Naive thymus-derived CD8-positive, alpha-beta T cell (primary cell): Measurements from ENCODE around the gene DRP2. TPM values are rescaled to one million over a fixed set of nuclear protein-coding genes. Genes with fewer than 3 reads are reported as not detected.
"Not testable (repeated sequence)": the region's sequence is repeated elsewhere in the genome, so short reads cannot be mapped to it uniquely, and the experiment has no call there.

ENCODE experiments used
- ATAC-seq, 2 donors: fragments of 150-1000 bp; cut with Tn5 transposase in 1 of 2; sonication (Bioruptor Pico), chemical (Tn5 transposase) in 1 of 2; 1 replicate in 1 of 2; 2 replicates in 1 of 2; pipeline ENCODE4 v1.10.0; 2021; ENCODE audit warnings: mild to moderate bottlenecking in 2 of 2, moderate library complexity in 2 of 2
- POLR2A ChIA-PET: fragments of 350-600 bp; sonication (Branson Sonifier 250); formaldehyde crosslinking; loops from one replicate; lab custom pipeline; 2021; ENCODE audit warnings: antibody characterized with exemption; lab: Charles Lee
- DNase-seq, 10 donors: peaks; one replicate each; pipeline versions ENCODE4 v3.0.0 to v3.0.0-alpha.2; 2020 to 2022
- H3K27ac Mint-ChIP-seq, 10 donors: one replicate each; pipeline ENCODE4 v1.8.0; 2020 to 2022; ENCODE audit warnings: mild to moderate bottlenecking in 10 of 10, mixed read lengths in 10 of 10, moderate library complexity in 4 of 10, inconsistent platforms in 1 of 10
- H3K27me3 Mint-ChIP-seq, 5 donors: one replicate each; pipeline ENCODE4 v1.8.0; 2021 to 2022; ENCODE audit warnings: mixed read lengths in 5 of 5
- H3K36me3 Mint-ChIP-seq, 3 donors: one replicate each; pipeline ENCODE4 v1.8.0; 2020 to 2022; ENCODE audit warnings: mixed read lengths in 3 of 3, mild to moderate bottlenecking in 2 of 3, inconsistent platforms in 1 of 3
- H3K4me1 Mint-ChIP-seq, 4 donors: one replicate each; pipeline ENCODE4 v1.8.0; 2021 to 2022; ENCODE audit warnings: mixed read lengths in 4 of 4
- H3K4me3 Mint-ChIP-seq, 10 donors: one replicate each; pipeline ENCODE4 v1.8.0; 2020 to 2022; ENCODE audit warnings: mild to moderate bottlenecking in 10 of 10, mixed read lengths in 10 of 10, moderate library complexity in 6 of 10, inconsistent platforms in 1 of 10
- H3K9me3 Mint-ChIP-seq, 9 donors: one replicate each; pipeline ENCODE4 v1.8.0; 2020 to 2022; ENCODE audit warnings: mixed read lengths in 9 of 9, mild to moderate bottlenecking in 3 of 9, inconsistent platforms in 1 of 9, moderate library complexity in 1 of 9
- polyA plus RNA-seq, 3 donors: library from polyadenylated mRNA; unstranded; fragments of 300-500 nt; fragmentation: Illumina TruSeq; gene quantifications; one replicate each; pipeline ENCODE4 v1.2.3, GENCODE V29; 2021
- total RNA-seq, 8 experiments: library from RNA in 2 of 8; stranded (reverse) in 2 of 8; gene quantifications; one replicate each; pipeline ENCODE4 v1.2.3 and lab custom pipeline; 2021 to 2026

DRP2 gene
- total and polyA plus RNA-seq, 5 experiments from 2014 or later: 0.05 TPM; not detected in 4

GRCh38 chrX:101257448-101258258 lies 38.1 kb downstream of the DRP2 start:
- H3K4me1 Mint-ChIP-seq: peaks cover 7 to 38% (median 15%) of the 10 kb centered on the region in 4 donors
- H3K27ac Mint-ChIP-seq: peak overlapping the region in 9 of 10 donors; percentile 36 to 91 (median 71)
- POLR2A ChIA-PET: interaction anchor here (0.7 kb wide), 1 partner anchor 235 kb away, joined by 6 read pairs; no protein-coding TSS in a partner anchor
- no peaks in the 10 kb centered on the region for H3K27me3 Mint-ChIP-seq
- ATAC-seq: peak in 1 of 2 donors; percentile 56
- no peaks in the 10 kb centered on the region for H3K36me3 Mint-ChIP-seq
- peak in 2 of 10 donors; percentile 3 to 18 for DNase-seq
- no peaks in the 10 kb centered on the region for H3K9me3 Mint-ChIP-seq
- peak overlapping the region in 3 of 10 donors; percentile 33 to 49 (median 43) for H3K4me3 Mint-ChIP-seq

DNA sequence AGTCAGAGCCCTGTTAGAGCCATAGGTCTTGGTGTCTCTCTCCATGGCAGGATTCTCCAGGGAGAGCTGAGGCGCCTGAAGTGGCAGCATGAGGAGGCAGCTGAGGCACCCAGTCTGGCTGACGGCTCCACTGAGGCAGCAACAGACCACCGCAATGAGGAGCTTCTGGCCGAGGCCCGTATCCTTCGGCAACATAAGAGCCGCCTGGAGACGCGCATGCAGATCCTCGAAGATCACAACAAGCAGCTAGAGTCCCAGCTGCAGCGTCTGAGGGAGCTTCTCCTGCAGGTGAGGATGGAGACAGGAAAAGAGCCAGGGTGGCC lies 38.6 kb downstream of the DRP2 start:
- Mint-ChIP-seq H3K27ac (peak overlapping the region in 5 of 10 donors; percentile 34 to 71 (median 53)), H3K27me3 (no peaks in the 10 kb centered on the region), H3K4me3 (peak overlapping the region in 1 of 10 donors; percentile 49), H3K4me1 (peaks cover 7 to 38% (median 15%) of the 10 kb centered on the region in 4 donors), H3K36me3 (no peaks in the 10 kb centered on the region), H3K9me3 (no peaks in the 10 kb centered on the region)
- ATAC-seq: no peak
- DNase-seq: peak in 1 of 10 donors; percentile 5
- POLR2A ChIA-PET: no interaction called here

DNA sequence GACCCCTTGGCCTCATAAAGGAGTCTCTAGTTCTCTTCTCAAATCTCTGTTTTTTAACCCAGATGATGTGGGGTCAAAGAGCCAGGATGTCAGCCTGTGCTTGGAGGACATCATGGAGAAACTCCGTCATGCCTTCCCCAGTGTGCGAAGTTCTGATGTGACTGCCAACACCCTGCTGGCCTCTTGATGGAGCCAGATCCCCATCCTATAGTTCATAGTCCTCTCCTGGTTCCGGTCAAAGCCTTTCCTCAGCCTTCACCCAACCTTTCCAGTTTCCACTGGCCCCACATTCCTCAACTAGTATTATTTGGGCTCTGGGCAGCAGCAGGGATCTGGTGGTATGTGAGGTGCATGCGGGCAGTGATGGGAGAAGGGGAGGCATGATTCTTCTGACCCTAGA lies 40.8 kb downstream of the DRP2 start:
- Mint-ChIP-seq H3K4me3 (no peak overlapping the region), H3K9me3 (no peaks in the 10 kb centered on the region), H3K27ac (peak overlapping the region in 1 of 10 donors; percentile 72), H3K27me3 (no peaks in the 10 kb centered on the region), H3K36me3 (no peaks in the 10 kb centered on the region), H3K4me1 (peaks cover 7 to 28% (median 13%) of the 10 kb centered on the region in 4 donors)
- POLR2A ChIA-PET: no interaction called here
- no peak for DNase-seq
- no peak for ATAC-seq

GRCh38 chrX:101262590-101262989 lies 43.0 kb downstream of the DRP2 start:
- POLR2A ChIA-PET: no interaction called here
- Mint-ChIP-seq H3K27ac (no peak overlapping the region), H3K36me3 (no peaks in the 10 kb centered on the region), H3K9me3 (no peaks in the 10 kb centered on the region), H3K4me1 (peaks cover 3 to 14% (median 9%) of the 10 kb centered on the region in 4 donors), H3K4me3 (no peak overlapping the region), H3K27me3 (no peaks in the 10 kb centered on the region)
- DNase-seq (no peak), ATAC-seq (no peak)

- H3K4me1 Mint-ChIP-seq: peaks cover 0 to 3% (median 2%) of the 10 kb centered on the region in 4 donors
- H3K36me3 Mint-ChIP-seq: no peaks in the 10 kb centered on the region
- H3K4me3 Mint-ChIP-seq: no peak overlapping the region
- ATAC-seq: no peak
- H3K27ac Mint-ChIP-seq: no peak overlapping the region
- POLR2A ChIA-PET: no interaction called here
- DNase-seq: no peak
- H3K9me3 Mint-ChIP-seq: no peaks in the 10 kb centered on the region
- H3K27me3 Mint-ChIP-seq: no peaks in the 10 kb centered on the region
These were observed 44.2 kb downstream of the DRP2 start for GRCh38 chrX:101263766-101264165.

GRCh38 chrX:101265869-101266428 lies 46.4 kb downstream of the DRP2 start:
- Mint-ChIP-seq H3K27me3 (no peaks in the 10 kb centered on the region), H3K27ac (no peak overlapping the region), H3K4me3 (no peak overlapping the region), H3K9me3 (no peaks in the 10 kb centered on the region), H3K4me1 (no peaks in the 10 kb centered on the region), H3K36me3 (no peaks in the 10 kb centered on the region)
- POLR2A ChIA-PET: no interaction called here
- DNase-seq (no peak), ATAC-seq (no peak)

DNA sequence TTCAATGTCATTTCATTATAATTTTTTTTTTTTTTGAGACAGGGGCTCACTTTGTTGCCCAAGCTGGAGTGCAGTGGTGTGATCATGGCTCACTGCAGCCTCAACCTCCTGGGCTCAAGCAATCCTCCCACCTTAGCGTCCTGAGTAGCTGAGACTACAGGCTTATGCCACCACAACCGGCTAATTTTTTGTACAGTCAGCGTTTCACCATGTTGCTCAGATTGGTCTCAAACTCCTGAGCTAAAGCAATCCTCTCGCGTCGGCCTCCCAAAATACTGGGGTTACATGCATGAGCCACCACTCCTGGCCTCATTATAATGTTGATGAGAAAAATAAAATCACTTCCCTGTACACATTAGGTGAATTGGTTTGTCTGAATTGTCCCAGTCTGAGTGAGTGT lies 54.6 kb downstream of the DRP2 start:
- Mint-ChIP-seq H3K4me1 (no peaks in the 10 kb centered on the region), H3K36me3 (no peaks in the 10 kb centered on the region), H3K4me3 (no peak overlapping the region), H3K9me3 (no peaks in the 10 kb centered on the region), H3K27me3 (no peaks in the 10 kb centered on the region), H3K27ac (no peak overlapping the region)
- POLR2A ChIA-PET: no interaction called here
- ATAC-seq (no peak), DNase-seq (no peak)

- Mint-ChIP-seq H3K9me3 (no peaks in the 10 kb centered on the region), H3K36me3 (no peaks in the 10 kb centered on the region), H3K27me3 (no peaks in the 10 kb centered on the region), H3K27ac (no peak overlapping the region), H3K4me1 (no peaks in the 10 kb centered on the region), H3K4me3 (no peak overlapping the region)
- no peak for ATAC-seq
- POLR2A ChIA-PET: no interaction called here
- DNase-seq: no peak
These were observed 56.7 kb downstream of the DRP2 start for GRCh38 chrX:101276238-101276637.

- Mint-ChIP-seq H3K4me1 (no peaks in the 10 kb centered on the region), H3K9me3 (peaks cover 0 to 1% (median 0%) of the 10 kb centered on the region in 9 donors), H3K27me3 (peaks cover 0 to 3% (median 0%) of the 10 kb centered on the region in 5 donors), H3K36me3 (no peaks in the 10 kb centered on the region), H3K27ac (no peak overlapping the region), H3K4me3 (no peak overlapping the region)
- DNase-seq (peak in 3 of 10 donors; percentile 34 to 52 (median 36)), ATAC-seq (no peak)
- POLR2A ChIA-PET: interaction anchor here (0.7 kb wide), 1 partner anchor 36 kb away, joined by 3 read pairs; no protein-coding TSS in a partner anchor
These were observed 67.8 kb downstream of the DRP2 start for GRCh38 chrX:101287402-101287801.

DNA sequence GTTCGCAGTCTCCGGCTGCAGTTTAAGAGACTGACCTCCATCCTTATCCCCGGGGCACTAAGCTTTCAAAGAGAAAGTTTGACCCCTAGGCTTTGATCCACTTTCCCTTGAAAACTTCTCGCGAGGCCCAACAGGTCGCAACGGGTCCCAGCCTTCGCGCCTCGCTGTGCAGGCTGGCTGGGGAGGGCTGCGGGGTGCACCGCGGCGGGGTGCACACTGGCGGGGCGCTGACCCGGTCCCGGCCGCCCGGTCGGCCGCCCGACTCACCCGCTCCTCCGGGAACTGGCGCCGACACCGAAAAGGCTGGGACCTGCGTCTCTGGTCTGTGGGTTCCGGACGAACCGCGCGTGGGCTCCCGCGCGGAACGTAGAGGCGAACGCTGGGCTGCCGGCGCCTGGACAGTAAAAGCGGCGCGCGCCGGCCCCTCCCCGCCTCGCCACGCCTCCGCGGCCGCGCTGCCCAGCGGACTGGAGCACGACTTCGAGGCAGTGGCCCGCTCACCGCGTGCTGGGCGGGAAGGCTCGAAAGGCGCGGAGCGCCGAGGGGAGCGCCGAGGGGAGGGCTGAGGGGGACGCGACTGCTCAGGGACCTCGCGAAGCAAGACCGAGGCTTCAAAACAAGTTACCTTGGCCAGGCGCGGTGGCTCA lies 71.5 kb downstream of the DRP2 start, which contains the start of gene TAF7L:
TAF7L (minus strand) TSS at position 378 of the 647 bp plus-strand sequence. CDS start 3,791 bp downstream, outside the sequence.
- Mint-ChIP-seq H3K4me1 (no peaks in the 10 kb centered on the region), H3K36me3 (no peaks in the 10 kb centered on the region), H3K27me3 (peaks cover 0 to 8% (median 0%) of the 10 kb centered on the region in 5 donors), H3K27ac (peak within 1 kb of the TSS in 1 of 10 donors; percentile 29), H3K9me3 (peaks cover 0 to 1% (median 0%) of the 10 kb centered on the region in 9 donors), H3K4me3 (no peak within 1 kb of the TSS)
- ATAC-seq (no peak), DNase-seq (no peak)
- POLR2A ChIA-PET: no interaction called here

GRCh38 chrX:101295603-101296002 lies 76.0 kb downstream of the DRP2 start:
- H3K27me3 Mint-ChIP-seq, POLR2A ChIA-PET, H3K36me3 Mint-ChIP-seq, H3K27ac Mint-ChIP-seq, H3K4me1 Mint-ChIP-seq, DNase-seq, ATAC-seq, H3K4me3 Mint-ChIP-seq, H3K9me3 Mint-ChIP-seq: not testable (repeated sequence)

DNA sequence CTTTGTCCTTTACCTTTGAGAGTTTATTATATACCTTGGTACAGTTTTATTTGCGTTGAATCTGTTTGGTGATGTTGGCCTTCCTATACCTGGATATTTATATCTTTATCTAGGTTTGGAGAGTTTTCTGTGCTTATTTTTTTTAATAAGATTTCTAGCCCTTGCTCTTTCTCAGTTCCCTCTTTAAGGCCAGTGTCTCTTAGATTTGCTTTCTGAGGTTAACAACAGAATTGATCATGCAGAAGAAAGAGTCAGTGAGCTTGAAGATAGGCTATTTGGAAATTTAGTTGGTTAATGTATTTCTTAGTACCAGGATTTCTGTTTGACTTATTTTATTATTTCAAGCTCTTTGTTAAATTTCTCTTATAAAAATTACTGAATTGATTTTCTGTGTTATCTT lies 84.2 kb downstream of the DRP2 start:
- Mint-ChIP-seq H3K4me1 (peaks cover 0 to 3% (median 0%) of the 10 kb centered on the region in 4 donors), H3K36me3 (no peaks in the 10 kb centered on the region), H3K27me3 (no peaks in the 10 kb centered on the region), H3K4me3 (no peak overlapping the region), H3K27ac (no peak overlapping the region), H3K9me3 (peaks cover 0 to 5% (median 0%) of the 10 kb centered on the region in 9 donors)
- DNase-seq: no peak
- POLR2A ChIA-PET: no interaction called here
- ATAC-seq: no peak
